IPS-18c (cell line): ENCODE results near the gene CNTFR.

Source experiments
- H3K4me3 ChIP-seq: 2 replicates; pipeline ENCODE4 v1.7.0; 2013; ENCODE audit warnings: low read depth, mild to moderate bottlenecking, low read length, moderate library complexity; ENCODE audit not compliant: insufficient read depth
- H3K9me3 ChIP-seq: one replicate; pipeline ENCODE4 v1.6.1; 2013; ENCODE audit warnings: mild to moderate bottlenecking, low read length, moderate library complexity; ENCODE audit not compliant: control insufficient read depth, insufficient read depth

Gene CNTFR

GRCh38 chr9:34522971-34523797 lies 66.3 kb downstream of the CNTFR start, which contains the start of gene ENHO:
Gene ENHO, minus strand, starts transcription at chr9:34522990. Its CDS starts 1,295 bp downstream, at chr9:34521695.
- Histone ChIP-seq H3K9me3 (no peaks in the 10 kb centered on the region), H3K4me3 (peak within 1 kb of the TSS; percentile 67)

DNA sequence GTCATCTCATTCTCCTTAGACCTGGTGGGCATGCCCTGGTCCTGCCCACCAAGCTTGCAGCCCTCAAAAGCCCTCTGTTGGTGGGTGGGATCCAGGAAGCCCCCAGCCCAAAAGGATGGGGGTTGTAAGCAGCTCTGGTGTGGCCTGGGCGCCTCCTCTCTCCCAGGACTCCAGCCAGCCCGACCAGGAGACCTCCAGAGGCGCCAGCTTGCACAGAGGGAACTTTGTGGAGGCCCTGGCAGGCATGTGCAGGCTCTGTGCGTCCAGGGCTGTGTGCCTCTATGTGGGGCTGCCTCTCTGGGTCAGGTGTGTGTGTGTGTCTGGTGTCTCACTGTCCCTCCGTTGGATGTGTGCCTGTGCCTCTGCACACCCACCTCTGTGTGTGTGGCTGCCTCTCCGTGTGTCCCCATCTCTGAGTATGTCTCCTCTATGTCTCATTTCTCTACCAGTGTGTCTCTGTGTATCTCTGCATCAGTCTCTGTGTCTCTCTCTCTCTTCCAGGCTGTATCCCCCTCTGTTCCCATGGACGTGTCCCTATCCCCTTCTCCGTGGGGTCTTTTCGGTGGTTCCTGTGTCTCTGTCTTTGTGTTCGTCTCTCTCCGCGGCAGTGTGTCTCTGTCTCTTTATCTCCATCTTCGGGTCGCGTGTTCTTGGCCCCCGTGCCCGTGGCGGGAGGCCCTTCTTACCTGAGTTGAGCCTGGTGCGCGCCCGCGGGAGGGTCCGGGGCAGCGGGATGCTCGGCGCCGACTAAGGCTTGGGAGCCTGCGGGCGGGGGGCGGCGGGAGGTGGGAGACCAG lies 67.2 kb downstream of the CNTFR start:
- no peaks in the 10 kb centered on the region for H3K9me3 ChIP-seq
- peak overlapping the region; percentile 67 for H3K4me3 ChIP-seq

GRCh38 chr9:34521406-34522045 lies 68.0 kb downstream of the CNTFR start:
- Histone ChIP-seq H3K9me3 (no peaks in the 10 kb centered on the region), H3K4me3 (no peak overlapping the region)

DNA sequence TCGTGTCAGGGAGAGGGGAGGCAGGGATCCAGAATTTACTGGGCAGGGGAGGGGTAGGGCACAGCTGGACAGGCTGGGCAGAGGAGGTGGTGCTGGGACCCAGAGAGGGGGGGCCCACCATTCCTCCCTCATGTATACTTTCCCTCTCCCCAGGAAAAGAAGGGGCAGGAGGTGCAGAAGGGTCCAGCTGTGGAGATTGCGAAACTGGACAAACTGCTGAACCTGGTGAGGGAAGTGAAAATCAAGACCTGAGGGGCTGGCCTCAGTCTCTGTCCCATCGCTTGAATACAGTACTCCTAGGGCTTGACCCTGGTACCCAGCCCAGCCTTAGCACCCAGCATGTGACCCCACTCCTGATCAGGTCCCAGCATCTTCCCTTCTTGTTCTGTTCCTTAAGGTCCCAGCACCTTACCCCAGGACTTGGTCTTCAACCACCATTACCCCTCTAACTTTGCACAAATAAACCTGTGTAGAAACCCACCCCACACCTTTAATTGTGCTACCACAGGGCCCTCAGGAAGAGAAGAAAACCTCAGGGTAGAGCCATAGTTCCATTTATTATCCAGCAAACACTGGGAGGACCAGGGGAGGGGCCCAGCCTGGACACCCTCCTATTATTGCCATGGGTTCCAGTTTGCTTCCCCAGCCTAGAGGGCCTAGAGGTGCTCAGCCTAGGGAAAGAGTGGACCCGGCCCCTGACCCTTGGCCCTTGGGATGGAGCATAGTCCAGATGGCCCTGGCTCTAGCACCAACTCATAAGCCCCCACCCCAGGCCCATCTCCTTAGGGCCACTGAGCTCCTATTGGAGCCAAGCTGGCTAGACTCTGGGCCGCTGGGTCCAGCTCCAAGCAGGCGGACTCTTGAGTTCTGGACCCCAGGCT lies 68.8 kb downstream of the CNTFR start:
- no peak overlapping the region for H3K4me3 ChIP-seq
- H3K9me3 ChIP-seq = no peaks in the 10 kb centered on the region

DNA sequence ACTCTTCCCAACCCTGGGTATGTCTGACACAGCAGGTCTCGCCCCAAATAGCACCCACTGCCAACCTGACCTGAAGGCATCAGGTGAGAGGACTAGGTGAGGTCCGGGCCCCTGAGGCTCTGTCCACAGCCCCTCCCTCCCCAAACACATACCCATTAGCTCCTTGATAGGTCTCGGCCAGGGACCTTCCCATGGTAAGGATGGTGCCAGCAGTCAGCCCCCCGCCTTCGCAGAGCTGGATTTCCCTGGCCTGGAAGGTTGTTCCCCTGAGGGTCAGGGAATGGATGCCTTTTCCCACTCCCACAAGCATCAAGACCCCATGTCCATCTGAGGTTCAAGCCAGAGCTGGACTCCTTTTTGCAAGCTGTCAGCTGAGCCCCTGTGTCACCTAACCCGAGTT lies 69.4 kb downstream of the CNTFR start:
- Histone ChIP-seq H3K4me3 (no peak overlapping the region), H3K9me3 (no peaks in the 10 kb centered on the region)

DNA sequence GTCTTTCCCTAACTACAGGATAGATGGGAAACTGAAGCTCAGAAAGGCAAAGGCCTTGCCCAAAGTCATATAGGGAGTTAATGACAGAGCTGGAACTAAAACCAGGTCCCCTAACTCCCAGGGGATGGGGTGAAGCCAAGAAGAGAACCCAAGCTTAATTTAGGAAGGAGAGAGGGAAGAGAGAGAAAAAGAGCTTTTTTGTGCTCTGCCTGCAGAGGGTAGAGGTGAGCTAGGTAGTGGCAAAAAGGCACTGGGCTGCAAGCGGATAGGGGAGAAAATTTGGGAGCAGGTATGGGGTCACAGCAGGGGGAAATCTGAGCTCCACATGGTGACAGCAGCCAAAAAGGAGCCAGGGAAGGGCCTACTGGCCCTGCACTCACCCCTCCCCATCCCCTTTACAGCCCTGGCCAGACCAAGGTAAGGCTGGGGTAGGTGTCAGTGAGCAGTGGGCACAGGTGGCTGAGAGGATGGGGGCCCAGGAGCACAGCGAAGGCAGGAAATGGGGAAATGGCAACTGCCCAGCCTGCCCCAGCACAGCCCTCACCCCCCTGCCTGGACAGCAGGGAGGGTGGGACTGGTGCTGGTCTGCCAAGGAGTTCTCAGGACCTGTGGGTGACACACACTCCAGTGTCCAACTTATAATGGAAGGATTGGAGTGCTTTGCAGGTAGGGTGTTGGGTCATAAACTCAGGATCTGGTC lies 70.1 kb downstream of the CNTFR start:
- Histone ChIP-seq H3K4me3 (no peak overlapping the region), H3K9me3 (no peaks in the 10 kb centered on the region)

GRCh38 chr9:34518896-34519295 lies 70.6 kb downstream of the CNTFR start:
- Histone ChIP-seq H3K9me3 (no peaks in the 10 kb centered on the region), H3K4me3 (no peak overlapping the region)

DNA sequence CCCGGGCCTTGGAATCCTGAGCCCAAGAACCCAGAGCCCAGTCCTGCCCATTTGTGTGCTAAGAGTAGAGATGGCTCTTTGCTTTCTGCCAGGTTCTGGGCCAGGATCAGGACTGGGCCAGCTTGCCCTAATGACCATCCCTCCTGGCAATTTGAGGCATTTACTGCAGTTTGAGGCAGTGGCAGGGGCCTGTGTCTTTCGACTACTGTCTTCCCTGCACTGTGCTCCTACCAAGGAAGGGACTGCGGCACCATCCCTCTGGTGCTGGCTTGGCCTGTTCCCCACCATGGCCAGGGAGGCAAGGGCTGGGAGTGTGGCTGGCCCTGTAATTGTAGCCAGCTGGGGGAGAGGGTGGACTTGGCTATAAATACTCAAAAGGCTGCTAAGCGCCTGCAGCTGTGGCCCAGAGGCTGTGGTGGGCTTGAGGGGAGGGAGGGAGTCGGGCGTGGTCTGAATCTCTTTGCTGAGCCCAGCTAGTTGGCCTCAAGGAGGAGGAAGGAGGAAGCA lies 71.4 kb downstream of the CNTFR start:
- H3K9me3 ChIP-seq = no peaks in the 10 kb centered on the region
- H3K4me3 ChIP-seq = no peak overlapping the region

DNA sequence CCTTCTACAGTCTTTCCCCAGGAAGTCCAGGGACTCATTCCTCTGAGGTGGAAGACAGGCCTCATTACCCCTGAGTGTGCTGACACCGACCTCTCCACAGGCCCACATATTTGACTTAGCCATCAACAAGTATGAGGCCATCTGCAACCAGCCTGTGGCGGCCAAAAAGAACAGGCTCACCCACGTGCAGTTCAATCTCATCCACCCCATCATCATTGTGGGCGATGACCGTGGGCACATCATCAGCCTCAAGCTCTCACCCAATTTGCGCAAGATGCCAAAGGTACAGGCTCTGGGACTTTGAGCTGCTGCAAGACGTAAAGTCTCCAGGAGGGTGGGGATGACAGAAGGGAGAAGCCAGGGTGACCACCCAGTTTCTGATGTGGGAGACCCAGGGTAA lies 72.3 kb downstream of the CNTFR start:
- Histone ChIP-seq H3K4me3 (no peak overlapping the region), H3K9me3 (no peaks in the 10 kb centered on the region)

- Histone ChIP-seq H3K9me3 (no peaks in the 10 kb centered on the region), H3K4me3 (no peak overlapping the region)
Measured at GRCh38 chr9:34515959-34516358, 73.6 kb downstream of the CNTFR start.

GRCh38 chr9:34514816-34515215 lies 74.7 kb downstream of the CNTFR start:
- Histone ChIP-seq H3K9me3 (no peaks in the 10 kb centered on the region), H3K4me3 (no peak overlapping the region)

- H3K9me3 ChIP-seq = no peaks in the 10 kb centered on the region
- no peak overlapping the region for H3K4me3 ChIP-seq
Measured at GRCh38 chr9:34514401-34514800, 75.1 kb downstream of the CNTFR start.

GRCh38 chr9:34513567-34514214 lies 75.8 kb downstream of the CNTFR start:
- Histone ChIP-seq H3K4me3 (peak overlapping the region; percentile 31; the same call in 1 of the 2 replicates), H3K9me3 (no peaks in the 10 kb centered on the region)

- Histone ChIP-seq H3K4me3 (no peak overlapping the region; the same call in 1 of the 2 replicates), H3K9me3 (no peaks in the 10 kb centered on the region)
Measured at GRCh38 chr9:34512131-34513078, 77.1 kb downstream of the CNTFR start.
